ENCODE results near the gene KCNJ15.

DNA sequence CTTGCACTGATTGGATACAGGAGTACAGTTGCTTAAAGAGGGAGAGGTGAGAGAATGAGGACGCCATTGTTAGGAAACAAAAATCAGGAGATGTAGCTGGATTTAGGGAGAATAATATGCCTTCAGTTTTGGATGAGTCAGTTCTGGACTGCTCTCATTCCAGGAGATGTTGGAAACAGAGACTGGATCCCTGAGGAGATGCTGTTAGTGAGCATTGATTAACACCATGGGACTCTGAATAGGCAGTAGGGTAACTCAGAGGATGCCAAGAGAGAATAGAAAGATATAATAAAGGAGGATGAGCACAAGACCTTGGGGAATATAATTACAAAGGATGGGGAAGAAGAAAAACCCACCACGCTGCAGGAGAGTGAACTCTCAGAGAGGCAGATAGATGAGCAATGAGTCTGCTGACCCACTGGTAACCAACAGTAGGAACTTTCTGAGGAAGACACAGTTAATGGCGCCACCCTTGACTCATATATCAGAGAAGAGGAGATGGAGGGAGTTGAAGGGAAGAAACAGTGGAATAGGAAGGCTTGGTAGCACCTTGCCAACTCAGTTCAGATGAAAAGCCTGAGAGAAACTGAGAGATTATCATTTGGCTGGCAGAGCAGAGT lies 10.5 kb downstream of the KCNJ15 start:
- TF ChIP-seq, protein P1, sequence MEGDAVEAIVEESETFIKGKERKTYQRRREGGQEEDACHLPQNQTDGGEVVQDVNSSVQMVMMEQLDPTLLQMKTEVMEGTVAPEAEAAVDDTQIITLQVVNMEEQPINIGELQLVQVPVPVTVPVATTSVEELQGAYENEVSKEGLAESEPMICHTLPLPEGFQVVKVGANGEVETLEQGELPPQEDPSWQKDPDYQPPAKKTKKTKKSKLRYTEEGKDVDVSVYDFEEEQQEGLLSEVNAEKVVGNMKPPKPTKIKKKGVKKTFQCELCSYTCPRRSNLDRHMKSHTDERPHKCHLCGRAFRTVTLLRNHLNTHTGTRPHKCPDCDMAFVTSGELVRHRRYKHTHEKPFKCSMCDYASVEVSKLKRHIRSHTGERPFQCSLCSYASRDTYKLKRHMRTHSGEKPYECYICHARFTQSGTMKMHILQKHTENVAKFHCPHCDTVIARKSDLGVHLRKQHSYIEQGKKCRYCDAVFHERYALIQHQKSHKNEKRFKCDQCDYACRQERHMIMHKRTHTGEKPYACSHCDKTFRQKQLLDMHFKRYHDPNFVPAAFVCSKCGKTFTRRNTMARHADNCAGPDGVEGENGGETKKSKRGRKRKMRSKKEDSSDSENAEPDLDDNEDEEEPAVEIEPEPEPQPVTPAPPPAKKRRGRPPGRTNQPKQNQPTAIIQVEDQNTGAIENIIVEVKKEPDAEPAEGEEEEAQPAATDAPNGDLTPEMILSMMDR (IDR thresholded peaks at IDR 0.05), result no peak
- no peak for TF ChIP-seq POLR2A (IDR thresholded peaks at IDR 0.05)

Measured in heart left ventricle (tissue), 13 donors.